Hepatocyte (in vitro differentiated cells): ENCODE results near the gene SGMS2. TPM values are rescaled to one million over a fixed set of nuclear protein-coding genes. Genes with fewer than 3 reads are reported as not detected.

Experiments used
- DNase-seq: peaks from one replicate; pipeline ENCODE4 v3.0.0-alpha.2; 2016; ENCODE audit warnings: low spot score
- H2AFZ ChIP-seq: fragments of 200-600 bp; sonication (generic); 2 replicates; pipeline ENCODE4 v1.6.0; 2016; ENCODE audit warnings: antibody characterized with exemption, mild to moderate bottlenecking
- H3K27ac ChIP-seq: fragments of 200-600 bp; sonication (generic); 2 replicates; pipeline ENCODE4 v1.5.1; 2016; ENCODE audit warnings: mild to moderate bottlenecking
- H3K27me3 ChIP-seq: fragments of 200-600 bp; sonication (generic); 2 replicates; pipeline ENCODE4 v1.6.1; 2016
- H3K36me3 ChIP-seq: fragments of 200-600 bp; sonication (generic); replicated peaks from 2 replicates; pipeline ENCODE4 v1.5.1; 2016; ENCODE audit warnings: low read depth; ENCODE audit not compliant: insufficient read depth
- H3K4me1 ChIP-seq: fragments of 200-600 bp; sonication (generic); 2 replicates; pipeline ENCODE4 v1.5.1; 2016; ENCODE audit warnings: mild to moderate bottlenecking, moderate library complexity; ENCODE audit not compliant: insufficient read depth
- H3K4me2 ChIP-seq: fragments of 200-600 bp; sonication (generic); 2 replicates; pipeline ENCODE4 v1.6.0; 2016
- H3K4me3 ChIP-seq: fragments of 200-600 bp; sonication (generic); 2 replicates; pipeline ENCODE4 v1.5.1; 2016; ENCODE audit warnings: mild to moderate bottlenecking
- H3K79me2 ChIP-seq: fragments of 200-600 bp; sonication (generic); 2 replicates; pipeline ENCODE4 v1.6.0; 2017; ENCODE audit warnings: mild to moderate bottlenecking
- H3K9me2 ChIP-seq: fragments of 200-600 bp; sonication (generic); replicated peaks from 2 replicates; pipeline ENCODE4 v1.6.0; 2017; ENCODE audit warnings: mild to moderate bottlenecking; ENCODE audit not compliant: insufficient read depth
- H3K9me3 ChIP-seq: fragments of 200-600 bp; sonication (generic); 2 replicates; pipeline ENCODE4 v1.5.1; 2016; ENCODE audit warnings: low read depth, mild to moderate bottlenecking
- H4K20me1 ChIP-seq: fragments of 200-600 bp; sonication (generic); 2 replicates; pipeline ENCODE4 v1.6.0; 2016; ENCODE audit warnings: mild to moderate bottlenecking; ENCODE audit not compliant: insufficient read depth, poor library complexity, severe bottlenecking
- EZH2 ChIP-seq: fragments of 200-600 bp; sonication (generic); IDR thresholded peaks from 2 replicates; pipeline ENCODE4 v1.6.1; 2016; ENCODE audit warnings: antibody characterized with exemption, mild to moderate bottlenecking, borderline replicate concordance
- EZH2phosphoT487 ChIP-seq: fragments of 200-600 bp; sonication (generic); IDR thresholded peaks from one replicate; pipeline ENCODE4 v1.6.1; 2018; ENCODE audit warnings: antibody characterized with exemption, mild to moderate bottlenecking, low read depth, moderate library complexity; ENCODE audit not compliant: unreplicated experiment, severe bottlenecking
- WGBS: methylation state at CpG from one replicate; pipeline ENCODE4 v1.1.6; 2016; ENCODE audit warnings: low lambda C conversion rate; ENCODE audit errors: missing lambda C conversion rate; 5-methylcytosine and 5-hydroxymethylcytosine counted together
- polyA plus RNA-seq: library from polyadenylated mRNA; unstranded; fragments of >200 nt; fragmentation: Nextera tagmentation; extraction: Ambion mirVana; gene quantifications from 2 replicates; pipeline ENCODE4 v1.2.1, GENCODE V29; 2016
- total RNA-seq: library from RNA; depleted of rRNA; stranded (reverse); fragments of >200 nt; gene quantifications from 2 replicates; pipeline ENCODE4 v1.2.3, GENCODE V29; 2014
- TF ChIP-seq, protein P1 (sequence below): fragments of 200-600 bp; sonication (generic); IDR thresholded peaks from 2 replicates; pipeline ENCODE4 v1.5.1; 2016; ENCODE audit warnings: antibody characterized with exemption, mild to moderate bottlenecking; ENCODE audit not compliant: poor library complexity

The SGMS2 gene
- total and polyA plus RNA-seq, 2 experiments from 2014 or later: 33.1 to 75.7 TPM

DNA sequence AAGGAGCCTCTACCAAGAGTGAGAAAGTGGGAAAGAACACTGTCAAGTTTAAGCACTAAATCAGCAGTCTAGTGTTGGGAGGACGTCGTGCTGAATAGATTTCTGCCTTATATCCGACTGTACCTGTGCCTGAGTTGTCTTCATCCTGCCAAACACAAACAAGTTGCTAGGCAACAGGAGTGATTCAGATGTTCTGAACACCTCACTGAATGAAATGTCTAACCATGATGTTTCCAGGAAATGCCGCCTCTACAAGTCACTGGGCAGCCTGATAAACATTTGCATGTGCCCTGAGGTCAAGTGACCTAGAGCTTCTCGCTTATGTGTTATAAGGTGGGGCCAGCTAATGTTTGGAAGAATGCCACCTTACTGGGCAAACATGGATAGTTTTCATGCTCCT, 37.9 kb downstream of the SGMS2 start:
- Histone ChIP-seq H2AFZ (no peak overlapping the region), H3K4me2 (no peak overlapping the region), H3K9me3 (no peaks in the 10 kb centered on the region), H3K9me2 (no peaks in the 10 kb centered on the region), H3K27ac (peak overlapping the region; percentile 15), H4K20me1 (no peaks in the 10 kb centered on the region), H3K4me3 (no peak overlapping the region), H3K79me2 (peaks cover 3% of the 10 kb centered on the region), H3K4me1 (peaks cover 4% of the 10 kb centered on the region), H3K27me3 (no peaks in the 10 kb centered on the region), H3K36me3 (no peaks in the 10 kb centered on the region)
- 72% methylated on average over 5 of the region's 5 CpGs for WGBS
- TF ChIP-seq EZH2 (no peak), EZH2phosphoT487 (no peak)
- TF ChIP-seq, protein P1, sequence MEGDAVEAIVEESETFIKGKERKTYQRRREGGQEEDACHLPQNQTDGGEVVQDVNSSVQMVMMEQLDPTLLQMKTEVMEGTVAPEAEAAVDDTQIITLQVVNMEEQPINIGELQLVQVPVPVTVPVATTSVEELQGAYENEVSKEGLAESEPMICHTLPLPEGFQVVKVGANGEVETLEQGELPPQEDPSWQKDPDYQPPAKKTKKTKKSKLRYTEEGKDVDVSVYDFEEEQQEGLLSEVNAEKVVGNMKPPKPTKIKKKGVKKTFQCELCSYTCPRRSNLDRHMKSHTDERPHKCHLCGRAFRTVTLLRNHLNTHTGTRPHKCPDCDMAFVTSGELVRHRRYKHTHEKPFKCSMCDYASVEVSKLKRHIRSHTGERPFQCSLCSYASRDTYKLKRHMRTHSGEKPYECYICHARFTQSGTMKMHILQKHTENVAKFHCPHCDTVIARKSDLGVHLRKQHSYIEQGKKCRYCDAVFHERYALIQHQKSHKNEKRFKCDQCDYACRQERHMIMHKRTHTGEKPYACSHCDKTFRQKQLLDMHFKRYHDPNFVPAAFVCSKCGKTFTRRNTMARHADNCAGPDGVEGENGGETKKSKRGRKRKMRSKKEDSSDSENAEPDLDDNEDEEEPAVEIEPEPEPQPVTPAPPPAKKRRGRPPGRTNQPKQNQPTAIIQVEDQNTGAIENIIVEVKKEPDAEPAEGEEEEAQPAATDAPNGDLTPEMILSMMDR: no peak
- peak; percentile 71 for DNase-seq

DNA sequence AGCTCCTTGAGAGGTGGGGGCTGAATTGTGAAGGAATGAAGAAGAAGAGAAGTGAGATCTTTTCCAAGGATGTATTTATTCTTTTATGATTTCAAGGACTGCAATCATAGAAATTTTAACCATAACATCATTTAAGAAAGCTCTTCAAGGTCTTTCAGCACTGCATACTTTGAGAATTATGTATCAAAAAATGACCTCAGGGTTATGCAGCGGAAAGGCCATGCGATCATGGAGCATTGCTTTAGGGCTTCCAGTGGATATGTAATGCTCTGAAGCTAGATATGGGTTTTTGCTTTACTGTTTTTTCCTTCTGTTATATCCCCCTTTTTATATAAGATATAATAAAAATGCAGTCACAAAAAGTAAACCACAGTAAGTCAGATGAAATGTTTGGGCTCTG, 38.7 kb downstream of the SGMS2 start:
- H3K36me3 ChIP-seq: no peaks in the 10 kb centered on the region
- no peak overlapping the region for H2AFZ ChIP-seq
- H4K20me1 ChIP-seq: no peaks in the 10 kb centered on the region
- H3K9me2 ChIP-seq: no peaks in the 10 kb centered on the region
- 90% methylated on average over 2 of the region's 2 CpGs for WGBS
- H3K27ac ChIP-seq: peak overlapping the region; percentile 15
- no peak for DNase-seq
- no peaks in the 10 kb centered on the region for H3K27me3 ChIP-seq
- TF ChIP-seq EZH2 (no peak), EZH2phosphoT487 (no peak)
- TF ChIP-seq, protein P1: no peak
- H3K79me2 ChIP-seq: peaks cover 2% of the 10 kb centered on the region
- no peak overlapping the region for H3K4me3 ChIP-seq
- no peak overlapping the region for H3K4me2 ChIP-seq
- peaks cover 4% of the 10 kb centered on the region for H3K4me1 ChIP-seq
- H3K9me3 ChIP-seq: no peaks in the 10 kb centered on the region

DNA sequence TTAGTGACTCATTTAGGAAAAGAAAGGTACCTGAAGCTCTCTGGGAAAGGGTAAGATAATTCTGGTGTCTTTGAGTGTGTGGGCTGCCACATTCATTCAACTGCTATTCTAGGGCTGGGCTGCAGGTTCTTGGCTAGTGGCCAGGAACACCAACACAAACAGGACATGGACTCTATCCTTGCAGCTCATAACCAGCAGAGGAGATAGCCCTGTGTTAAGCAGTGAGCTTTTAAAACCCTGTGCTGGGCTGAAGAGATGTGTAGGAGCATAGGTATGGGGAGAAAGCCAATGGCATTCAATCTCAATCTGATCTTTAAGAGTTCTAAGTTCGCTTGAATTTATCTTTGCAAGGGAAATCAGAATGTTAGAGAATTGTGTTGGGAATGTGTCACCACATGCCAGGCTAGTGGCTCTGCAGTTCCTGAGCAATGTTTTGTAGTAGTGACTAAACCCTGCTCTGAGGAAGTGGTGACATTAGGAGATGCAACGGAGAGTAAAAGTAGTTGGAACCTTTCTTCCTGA, 39.2 kb downstream of the SGMS2 start:
- H3K4me2 ChIP-seq: no peak overlapping the region
- no peak for TF ChIP-seq EZH2phosphoT487
- TF ChIP-seq, protein P1: no peak
- no peak for TF ChIP-seq EZH2
- peak; percentile 59 for DNase-seq
- no peak overlapping the region for H3K4me3 ChIP-seq
- peaks cover 4% of the 10 kb centered on the region for H3K4me1 ChIP-seq
- WGBS: 88% methylated on average over 2 of the region's 2 CpGs
- no peaks in the 10 kb centered on the region for H4K20me1 ChIP-seq
- H3K79me2 ChIP-seq: peaks cover under 1% of the 10 kb centered on the region
- H3K9me3 ChIP-seq: no peaks in the 10 kb centered on the region
- H3K27me3 ChIP-seq: no peaks in the 10 kb centered on the region
- no peaks in the 10 kb centered on the region for H3K36me3 ChIP-seq
- H3K9me2 ChIP-seq: no peaks in the 10 kb centered on the region
- H3K27ac ChIP-seq: no peak overlapping the region
- H2AFZ ChIP-seq: no peak overlapping the region
